Measurements from ENCODE around the gene ALKBH8.

The ALKBH8 gene

DNA sequence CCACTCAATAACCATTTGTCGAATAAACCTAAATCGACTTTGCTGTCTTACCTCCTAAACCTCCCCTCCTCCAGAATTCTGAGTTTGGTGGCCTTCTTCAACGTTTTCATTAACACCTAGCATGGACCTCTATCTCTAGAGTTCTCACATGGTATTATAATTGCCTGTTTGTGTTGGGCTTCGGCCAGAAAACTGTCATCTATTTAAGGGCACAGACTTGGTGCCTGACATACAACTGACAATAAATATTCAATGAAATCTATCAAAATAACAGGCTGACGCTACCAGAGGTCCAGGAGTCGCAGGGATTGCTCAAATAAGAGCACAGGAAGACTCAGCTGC is 687 bp downstream of the ALKBH8 start:
- Histone ChIP-seq H3K27ac (ENCODE audit: extremely low read depth, low read depth, low read length) (no peak overlapping the region), H3K36me3 (ENCODE audit: control insufficient read depth in 2 of 2, insufficient read depth in 1 of 2, low read length in 2 of 2) (no peaks in the 10 kb centered on the region), H3K9me3 (ENCODE audit: control insufficient read depth, insufficient read depth, low read depth, low read length) (no peaks in the 10 kb centered on the region), H3K4me3 (ENCODE audit: low read depth, low read length) (peak overlapping the region; percentile 94), H3K4me1 (ENCODE audit: control insufficient read depth, insufficient read depth, low read length) (no peaks in the 10 kb centered on the region)
- TF ChIP-seq, protein P1, sequence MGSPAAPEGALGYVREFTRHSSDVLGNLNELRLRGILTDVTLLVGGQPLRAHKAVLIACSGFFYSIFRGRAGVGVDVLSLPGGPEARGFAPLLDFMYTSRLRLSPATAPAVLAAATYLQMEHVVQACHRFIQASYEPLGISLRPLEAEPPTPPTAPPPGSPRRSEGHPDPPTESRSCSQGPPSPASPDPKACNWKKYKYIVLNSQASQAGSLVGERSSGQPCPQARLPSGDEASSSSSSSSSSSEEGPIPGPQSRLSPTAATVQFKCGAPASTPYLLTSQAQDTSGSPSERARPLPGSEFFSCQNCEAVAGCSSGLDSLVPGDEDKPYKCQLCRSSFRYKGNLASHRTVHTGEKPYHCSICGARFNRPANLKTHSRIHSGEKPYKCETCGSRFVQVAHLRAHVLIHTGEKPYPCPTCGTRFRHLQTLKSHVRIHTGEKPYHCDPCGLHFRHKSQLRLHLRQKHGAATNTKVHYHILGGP (tag by site-specific recombination; IDR thresholded peaks at IDR 0.05): no peak
- TF ChIP-seq ZNF571 (tag by site-specific recombination; IDR thresholded peaks at IDR 0.05) (no peak), FEZF1 (tag by site-specific recombination; IDR thresholded peaks at IDR 0.05) (no peak), ZNF146 (tag by site-specific recombination; IDR thresholded peaks at IDR 0.05) (no peak)
- TF ChIP-seq, protein P2, sequence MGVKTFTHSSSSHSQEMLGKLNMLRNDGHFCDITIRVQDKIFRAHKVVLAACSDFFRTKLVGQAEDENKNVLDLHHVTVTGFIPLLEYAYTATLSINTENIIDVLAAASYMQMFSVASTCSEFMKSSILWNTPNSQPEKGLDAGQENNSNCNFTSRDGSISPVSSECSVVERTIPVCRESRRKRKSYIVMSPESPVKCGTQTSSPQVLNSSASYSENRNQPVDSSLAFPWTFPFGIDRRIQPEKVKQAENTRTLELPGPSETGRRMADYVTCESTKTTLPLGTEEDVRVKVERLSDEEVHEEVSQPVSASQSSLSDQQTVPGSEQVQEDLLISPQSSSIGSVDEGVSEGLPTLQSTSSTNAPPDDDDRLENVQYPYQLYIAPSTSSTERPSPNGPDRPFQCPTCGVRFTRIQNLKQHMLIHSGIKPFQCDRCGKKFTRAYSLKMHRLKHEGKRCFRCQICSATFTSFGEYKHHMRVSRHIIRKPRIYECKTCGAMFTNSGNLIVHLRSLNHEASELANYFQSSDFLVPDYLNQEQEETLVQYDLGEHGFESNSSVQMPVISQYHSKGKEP (tag by site-specific recombination; IDR thresholded peaks at IDR 0.05): 0 out of 2 replicates have a peak, but pooled peaks have one; percentile 6
- ChIA-PET CTCF (interaction anchor here (0.5 to 6.2 kb wide), 7 partner anchors 10 to 1076 kb away, joined by 3 to 98 read pairs (median 39); no protein-coding TSS in a partner anchor), POLR2A (interaction anchor here (1.0 kb wide), 2 partner anchors 19 to 44 kb away, joined by 3 read pairs; no protein-coding TSS in a partner anchor)

DNA sequence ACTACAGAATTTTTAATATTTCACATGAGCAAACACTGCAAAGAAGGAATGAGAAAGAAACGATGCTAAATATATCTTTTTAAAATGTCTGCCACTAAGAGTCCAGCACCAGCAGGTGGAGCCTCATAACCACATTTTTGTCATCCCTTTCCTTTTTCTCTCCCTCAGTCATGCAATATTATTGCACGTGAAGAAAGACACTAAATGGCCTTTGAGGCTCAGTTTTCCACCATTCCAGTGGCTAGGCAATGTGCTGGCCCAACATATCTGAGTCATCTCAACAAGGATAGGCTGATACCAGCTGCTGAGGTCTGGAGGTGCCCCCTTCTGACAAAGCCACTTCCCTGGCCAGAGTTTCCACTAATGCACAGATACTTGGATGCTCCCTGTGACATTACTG is 1.8 kb downstream of the ALKBH8 start:
- Histone ChIP-seq H3K36me3 (ENCODE audit: control insufficient read depth in 2 of 2, insufficient read depth in 1 of 2, low read length in 2 of 2) (no peaks in the 10 kb centered on the region), H3K9me3 (ENCODE audit: control insufficient read depth, insufficient read depth, low read depth, low read length) (no peaks in the 10 kb centered on the region), H3K4me1 (ENCODE audit: control insufficient read depth, insufficient read depth, low read length) (no peaks in the 10 kb centered on the region), H3K27ac (ENCODE audit: extremely low read depth, low read depth, low read length) (no peak overlapping the region), H3K4me3 (ENCODE audit: low read depth, low read length) (no peak overlapping the region)
- CTCF ChIA-PET: interaction anchor here (0.6 to 6.2 kb wide), 20 partner anchors 11 to 351 kb away, joined by 3 to 98 read pairs (median 5); no protein-coding TSS in a partner anchor
- no peak for TF ChIP-seq ZNF571 (tag by site-specific recombination; IDR thresholded peaks at IDR 0.05)
- TF ChIP-seq YY1 (tag by site-specific recombination; IDR thresholded peaks at IDR 0.05): no peak
- TF ChIP-seq ZNF302 (tag by site-specific recombination; IDR thresholded peaks at IDR 0.05; ENCODE audit: low read depth): no peak
- no peak for TF ChIP-seq SP7 (tag by site-specific recombination; IDR thresholded peaks at IDR 0.05)
- TF ChIP-seq ZNF510 (tag by site-specific recombination; IDR thresholded peaks at IDR 0.05; ENCODE audit: insufficient replicate concordance): no peak
- peak; percentile 62 for TF ChIP-seq ZNF654 (tag by site-specific recombination; IDR thresholded peaks at IDR 0.05; ENCODE audit: low read depth)
- no peak for TF ChIP-seq ZFP37 (tag by site-specific recombination; IDR thresholded peaks at IDR 0.05)
- no peak for TF ChIP-seq GLI4 (tag by site-specific recombination; IDR thresholded peaks at IDR 0.05)
- no peak for TF ChIP-seq ZNF660 (tag by site-specific recombination; IDR thresholded peaks at IDR 0.05)
- no peak for TF ChIP-seq ZFP69B (tag by site-specific recombination; IDR thresholded peaks at IDR 0.05)
- no peak for TF ChIP-seq ZBTB7A (tag by site-specific recombination; IDR thresholded peaks at IDR 0.05; ENCODE audit: low read depth)
- no peak for TF ChIP-seq ZNF776 (tag by site-specific recombination; IDR thresholded peaks at IDR 0.05; ENCODE audit: borderline replicate concordance)
- TF ChIP-seq ZBTB48 (tag by site-specific recombination; IDR thresholded peaks at IDR 0.05): no peak
- TF ChIP-seq, protein P3, sequence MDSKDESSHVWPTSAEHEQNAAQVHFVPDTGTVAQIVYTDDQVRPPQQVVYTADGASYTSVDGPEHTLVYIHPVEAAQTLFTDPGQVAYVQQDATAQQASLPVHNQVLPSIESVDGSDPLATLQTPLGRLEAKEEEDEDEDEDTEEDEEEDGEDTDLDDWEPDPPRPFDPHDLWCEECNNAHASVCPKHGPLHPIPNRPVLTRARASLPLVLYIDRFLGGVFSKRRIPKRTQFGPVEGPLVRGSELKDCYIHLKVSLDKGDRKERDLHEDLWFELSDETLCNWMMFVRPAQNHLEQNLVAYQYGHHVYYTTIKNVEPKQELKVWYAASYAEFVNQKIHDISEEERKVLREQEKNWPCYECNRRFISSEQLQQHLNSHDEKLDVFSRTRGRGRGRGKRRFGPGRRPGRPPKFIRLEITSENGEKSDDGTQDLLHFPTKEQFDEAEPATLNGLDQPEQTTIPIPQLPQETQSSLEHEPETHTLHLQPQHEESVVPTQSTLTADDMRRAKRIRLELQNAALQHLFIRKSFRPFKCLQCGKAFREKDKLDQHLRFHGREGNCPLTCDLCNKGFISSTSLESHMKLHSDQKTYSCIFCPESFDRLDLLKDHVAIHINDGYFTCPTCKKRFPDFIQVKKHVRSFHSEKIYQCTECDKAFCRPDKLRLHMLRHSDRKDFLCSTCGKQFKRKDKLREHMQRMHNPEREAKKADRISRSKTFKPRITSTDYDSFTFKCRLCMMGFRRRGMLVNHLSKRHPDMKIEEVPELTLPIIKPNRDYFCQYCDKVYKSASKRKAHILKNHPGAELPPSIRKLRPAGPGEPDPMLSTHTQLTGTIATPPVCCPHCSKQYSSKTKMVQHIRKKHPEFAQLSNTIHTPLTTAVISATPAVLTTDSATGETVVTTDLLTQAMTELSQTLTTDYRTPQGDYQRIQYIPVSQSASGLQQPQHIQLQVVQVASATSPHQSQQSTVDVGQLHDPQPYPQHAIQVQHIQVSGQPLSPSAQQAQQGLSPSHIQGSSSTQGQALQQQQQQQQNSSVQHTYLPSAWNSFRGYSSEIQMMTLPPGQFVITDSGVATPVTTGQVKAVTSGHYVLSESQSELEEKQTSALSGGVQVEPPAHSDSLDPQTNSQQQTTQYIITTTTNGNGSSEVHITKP (tag by site-specific recombination; IDR thresholded peaks at IDR 0.05): peak; percentile 52
- TF ChIP-seq MEIS1 (CRISPR knock-in tag; IDR thresholded peaks at IDR 0.05; ENCODE audit: borderline replicate concordance): no peak
- no peak for TF ChIP-seq ZNF37A (tag by site-specific recombination; IDR thresholded peaks at IDR 0.05)
- TF ChIP-seq, protein P4, sequence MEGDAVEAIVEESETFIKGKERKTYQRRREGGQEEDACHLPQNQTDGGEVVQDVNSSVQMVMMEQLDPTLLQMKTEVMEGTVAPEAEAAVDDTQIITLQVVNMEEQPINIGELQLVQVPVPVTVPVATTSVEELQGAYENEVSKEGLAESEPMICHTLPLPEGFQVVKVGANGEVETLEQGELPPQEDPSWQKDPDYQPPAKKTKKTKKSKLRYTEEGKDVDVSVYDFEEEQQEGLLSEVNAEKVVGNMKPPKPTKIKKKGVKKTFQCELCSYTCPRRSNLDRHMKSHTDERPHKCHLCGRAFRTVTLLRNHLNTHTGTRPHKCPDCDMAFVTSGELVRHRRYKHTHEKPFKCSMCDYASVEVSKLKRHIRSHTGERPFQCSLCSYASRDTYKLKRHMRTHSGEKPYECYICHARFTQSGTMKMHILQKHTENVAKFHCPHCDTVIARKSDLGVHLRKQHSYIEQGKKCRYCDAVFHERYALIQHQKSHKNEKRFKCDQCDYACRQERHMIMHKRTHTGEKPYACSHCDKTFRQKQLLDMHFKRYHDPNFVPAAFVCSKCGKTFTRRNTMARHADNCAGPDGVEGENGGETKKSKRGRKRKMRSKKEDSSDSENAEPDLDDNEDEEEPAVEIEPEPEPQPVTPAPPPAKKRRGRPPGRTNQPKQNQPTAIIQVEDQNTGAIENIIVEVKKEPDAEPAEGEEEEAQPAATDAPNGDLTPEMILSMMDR (tag by site-specific recombination; IDR thresholded peaks at IDR 0.05): peak; percentile 57; the same call in 1 of the 2 replicates
- POLR2A ChIA-PET: no interaction called here

All from HEK293 (cell line).